HG03571 (cell line): ENCODE results near the gene KRT12.

Experiments used
- ATAC-seq: cut with Tn5 transposase; IDR thresholded peaks from one replicate; pipeline ENCODE4 v1.9.1; 2021; ENCODE audit not compliant: unreplicated experiment

Gene KRT12

GRCh38 chr17:40866838-40867237 is at the start of gene KRT12:
TSS of gene KRT12 (minus strand) at chr17:40867223. CDS start at chr17:40867186, 37 bp downstream.
- no peak for ATAC-seq

GRCh38 chr17:40916366-40916765 is 49.3 kb upstream of the KRT12 start:
- ATAC-seq = no peak

GRCh38 chr17:40915721-40916256 is 48.8 kb upstream of the KRT12 start:
- ATAC-seq = no peak

- no peak for ATAC-seq
Observed at GRCh38 chr17:40915199-40915661, 48.2 kb upstream of the KRT12 start.

- ATAC-seq = no peak
Observed at GRCh38 chr17:40914075-40914855, 47.2 kb upstream of the KRT12 start.

- ATAC-seq = no peak
Observed at GRCh38 chr17:40912486-40913210, 45.6 kb upstream of the KRT12 start.

GRCh38 chr17:40910441-40910841 is 43.4 kb upstream of the KRT12 start:
- ATAC-seq = no peak

GRCh38 chr17:40909755-40910154 is 42.7 kb upstream of the KRT12 start:
- ATAC-seq = no peak

GRCh38 chr17:40909351-40909750 is 42.3 kb upstream of the KRT12 start:
- ATAC-seq = no peak

GRCh38 chr17:40906613-40907012 is 39.6 kb upstream of the KRT12 start:
- no peak for ATAC-seq

- no peak for ATAC-seq
Observed at GRCh38 chr17:40905370-40905769, 38.3 kb upstream of the KRT12 start.

GRCh38 chr17:40903129-40903847 is 36.3 kb upstream of the KRT12 start:
- no peak for ATAC-seq

- ATAC-seq = no peak
Observed at GRCh38 chr17:40902498-40902897, 35.5 kb upstream of the KRT12 start.

- ATAC-seq = no peak
Observed at GRCh38 chr17:40901981-40902474, 35.0 kb upstream of the KRT12 start.

- no peak for ATAC-seq
Observed at GRCh38 chr17:40900809-40901356, 33.9 kb upstream of the KRT12 start.

- no peak for ATAC-seq
Observed at GRCh38 chr17:40896916-40897455, 30.0 kb upstream of the KRT12 start.

- ATAC-seq = no peak
Observed at GRCh38 chr17:40895106-40895730, 28.2 kb upstream of the KRT12 start.

GRCh38 chr17:40888196-40888720 is 21.2 kb upstream of the KRT12 start:
- no peak for ATAC-seq

- no peak for ATAC-seq
Observed at GRCh38 chr17:40886090-40886489, 19.1 kb upstream of the KRT12 start.
